Osteocyte (in vitro differentiated cells): Measurements from ENCODE around the gene TIGAR. TPM values are rescaled to one million over a fixed set of nuclear protein-coding genes. Genes with fewer than 3 reads are reported as not detected.

ENCODE experiments used
- DNase-seq: peaks from one replicate; pipeline ENCODE4 v3.0.0; 2021; ENCODE audit warnings: mixed read lengths; ENCODE audit not compliant: unreplicated experiment; ENCODE audit errors: extremely low spot score
- H3K27ac Mint-ChIP-seq: one replicate; pipeline ENCODE4 v1.8.0; 2021; ENCODE audit warnings: mild to moderate bottlenecking, mixed read lengths; ENCODE audit not compliant: unreplicated experiment
- H3K27me3 Mint-ChIP-seq: one replicate; pipeline ENCODE4 v1.8.0; 2021; ENCODE audit warnings: mixed read lengths; ENCODE audit not compliant: unreplicated experiment
- H3K36me3 Mint-ChIP-seq: one replicate; pipeline ENCODE4 v1.8.0; 2021; ENCODE audit warnings: mixed read lengths; ENCODE audit not compliant: unreplicated experiment
- H3K4me1 Mint-ChIP-seq: one replicate; pipeline ENCODE4 v1.8.0; 2021; ENCODE audit warnings: mixed read lengths; ENCODE audit not compliant: unreplicated experiment
- H3K4me3 Mint-ChIP-seq: one replicate; pipeline ENCODE4 v1.8.0; 2021; ENCODE audit warnings: mild to moderate bottlenecking, moderate library complexity, mixed read lengths; ENCODE audit not compliant: unreplicated experiment
- H3K9me3 Mint-ChIP-seq: one replicate; pipeline ENCODE4 v1.8.0; 2021; ENCODE audit warnings: mixed read lengths; ENCODE audit not compliant: unreplicated experiment
- CTCF ChIP-seq: fragments of 200-600 bp; sonication (generic); IDR thresholded peaks from 2 replicates; pipeline ENCODE4 v1.5.0; 2021; ENCODE audit warnings: antibody characterized with exemption, mild to moderate bottlenecking, moderate library complexity
- total RNA-seq: library from RNA; stranded (reverse); gene quantifications from 2 replicates; pipeline ENCODE4 v1.2.1, GENCODE V29; 2021

TIGAR gene
- total RNA-seq, 1 donor from 2014 or later = 16.6 TPM

GRCh38 chr12:4323396-4323795, 2.4 kb downstream of the TIGAR start:
- DNase-seq = no peak
- Mint-ChIP-seq H3K27me3 (no peaks in the 10 kb centered on the region), H3K36me3 (peaks cover 3% of the 10 kb centered on the region), H3K4me1 (peaks cover 24% of the 10 kb centered on the region), H3K27ac (no peak overlapping the region), H3K4me3 (no peak overlapping the region), H3K9me3 (no peaks in the 10 kb centered on the region)
- TF ChIP-seq CTCF = no peak

- TF ChIP-seq CTCF = no peak
- H3K4me1 Mint-ChIP-seq = peaks cover 24% of the 10 kb centered on the region
- H3K27ac Mint-ChIP-seq = no peak overlapping the region
- no peak overlapping the region for H3K4me3 Mint-ChIP-seq
- H3K36me3 Mint-ChIP-seq = peaks cover 6% of the 10 kb centered on the region
- H3K27me3 Mint-ChIP-seq = no peaks in the 10 kb centered on the region
- no peaks in the 10 kb centered on the region for H3K9me3 Mint-ChIP-seq
- no peak for DNase-seq
Observed at GRCh38 chr12:4324366-4324765, 3.4 kb downstream of the TIGAR start.

GRCh38 chr12:4325966-4326365, 5.0 kb downstream of the TIGAR start:
- H3K4me3 Mint-ChIP-seq = no peak overlapping the region
- no peak overlapping the region for H3K27ac Mint-ChIP-seq
- no peaks in the 10 kb centered on the region for H3K9me3 Mint-ChIP-seq
- DNase-seq = no peak
- H3K4me1 Mint-ChIP-seq = peaks cover 16% of the 10 kb centered on the region
- H3K36me3 Mint-ChIP-seq = peaks cover 10% of the 10 kb centered on the region
- H3K27me3 Mint-ChIP-seq = no peaks in the 10 kb centered on the region
- no peak for TF ChIP-seq CTCF

- Mint-ChIP-seq H3K27ac (no peak overlapping the region), H3K4me1 (peaks cover 9% of the 10 kb centered on the region), H3K27me3 (no peaks in the 10 kb centered on the region), H3K9me3 (no peaks in the 10 kb centered on the region), H3K4me3 (no peak overlapping the region), H3K36me3 (peaks cover 12% of the 10 kb centered on the region)
- no peak for DNase-seq
- TF ChIP-seq CTCF = no peak
Observed at GRCh38 chr12:4327293-4327692, 6.3 kb downstream of the TIGAR start.

- Mint-ChIP-seq H3K27ac (no peak overlapping the region), H3K36me3 (peaks cover 21% of the 10 kb centered on the region), H3K27me3 (no peaks in the 10 kb centered on the region), H3K9me3 (no peaks in the 10 kb centered on the region), H3K4me3 (no peak overlapping the region), H3K4me1 (no peaks in the 10 kb centered on the region)
- no peak for TF ChIP-seq CTCF
- DNase-seq = no peak
Observed at GRCh38 chr12:4330203-4330602, 9.2 kb downstream of the TIGAR start.
